Aorta (tissue), 5 donors: ENCODE results near the gene ITPK1. TPM values are rescaled to one million over a fixed set of nuclear protein-coding genes. Genes with fewer than 3 reads are reported as not detected.

ENCODE experiments used
- ATAC-seq: fragments of 200-7000 bp; cut with Tn5 transposase; one replicate; pipeline ENCODE4 v1.9.1; 2022; ENCODE audit warnings: moderate library complexity; ENCODE audit not compliant: low FRiP score
- DNase-seq, 2 donors: peaks; one replicate each; pipeline ENCODE4 v3.0.0-alpha.2; 2020
- H3K27ac ChIP-seq, 2 donors: one replicate each; pipeline ENCODE4 v1.5.1; 2013; ENCODE audit warnings: low read length in 2 of 2, mild to moderate bottlenecking in 2 of 2, moderate library complexity in 2 of 2, control low read depth in 1 of 2, inconsistent platforms in 1 of 2, low read depth in 1 of 2
- H3K27me3 ChIP-seq, 2 donors: one replicate each; pipeline ENCODE4 v1.6.1; 2013; ENCODE audit warnings: control low read depth in 1 of 2, low read length in 1 of 2, mild to moderate bottlenecking in 1 of 2, moderate library complexity in 1 of 2; ENCODE audit not compliant: insufficient read depth in 2 of 2, control insufficient read depth in 1 of 2
- H3K36me3 ChIP-seq, 2 donors: one replicate each; pipeline ENCODE4 v1.6.1; 2013; ENCODE audit warnings: control low read depth in 1 of 2, low read length in 1 of 2, mild to moderate bottlenecking in 1 of 2; ENCODE audit not compliant: insufficient read depth in 2 of 2, control insufficient read depth in 1 of 2
- H3K4me1 ChIP-seq, 2 donors: one replicate each; pipeline ENCODE4 v1.6.1; 2013; ENCODE audit warnings: low read length in 2 of 2, control low read depth in 1 of 2, mild to moderate bottlenecking in 1 of 2, moderate library complexity in 1 of 2; ENCODE audit not compliant: insufficient read depth in 2 of 2, control insufficient read depth in 1 of 2
- H3K4me3 ChIP-seq, 2 donors: one replicate each; pipeline ENCODE4 v1.5.1; 2013; ENCODE audit warnings: low read length in 2 of 2, control low read depth in 1 of 2, mild to moderate bottlenecking in 1 of 2
- H3K9me3 ChIP-seq: one replicate; pipeline ENCODE4 v1.6.1; 2013; ENCODE audit warnings: mild to moderate bottlenecking, low read length; ENCODE audit not compliant: control insufficient read depth
- WGBS, 2 donors: extraction: QIAGEN DNeasy Blood & Tissue Kit; methylation state at CpG; one replicate each; pipeline ENCODE4 v1.1.7; 2013; 5-methylcytosine and 5-hydroxymethylcytosine counted together
- intact Hi-C, 2 donors: fragments of 100-400 bp; cut with DNase I; formaldehyde crosslinking; loops; one replicate each; pipeline versions ENCODE4 v1.14.2 to v1.15.0; 2022
- polyA plus RNA-seq, 2 donors: library from polyadenylated mRNA; stranded (reverse); fragments of 200-250 nt; gene quantifications; one replicate each; pipeline ENCODE4 v1.2.3, GENCODE V29; 2013
- total RNA-seq, 2 donors: library from RNA; stranded (reverse); fragmentation: NEBNext Ultra II Directional; extraction: Animal tissue kit (Norgen Biotek cat#: 25700); gene quantifications; one replicate each; pipeline ENCODE4 v1.2.1, GENCODE V29; 2021
- donor health status: healthy with polysubstance abuse.
- donor health status: Bipolar disorder and iron deficiency.
- donor health status: DM: no; HTN: no; CAD: no.
- donor health status: DM: no; HTN: no; CAD: no.
- donor health status: DM: yes; HTN: yes; CAD: no.

ITPK1 gene
- total and polyA plus RNA-seq, 4 donors, result 39.7 to 69.5 (median 54.2) TPM

GRCh38 chr14:92990456-92991430, 125.0 kb downstream of the ITPK1 start:
- no peaks in the 10 kb centered on the region for H3K9me3 ChIP-seq
- ATAC-seq (no peak), DNase-seq (peak in 1 of 2 donors; percentile 57)
- no peak overlapping the region for H3K4me3 ChIP-seq
- no peaks in the 10 kb centered on the region for H3K36me3 ChIP-seq
- peaks cover 0 to 2% of the 10 kb centered on the region in 2 donors for H3K4me1 ChIP-seq
- WGBS, 2 donors, result 88 to 90% methylated on average over 22 of the region's 22 CpGs
- no peaks in the 10 kb centered on the region for H3K27me3 ChIP-seq
- intact Hi-C loops, result no loop called here
- H3K27ac ChIP-seq, result no peak overlapping the region

- no peak overlapping the region for H3K27ac ChIP-seq
- ATAC-seq, result no peak
- intact Hi-C loops, result no loop called here
- no peaks in the 10 kb centered on the region for H3K9me3 ChIP-seq
- no peaks in the 10 kb centered on the region for H3K27me3 ChIP-seq
- H3K4me1 ChIP-seq, result peaks cover 0 to 3% of the 10 kb centered on the region in 2 donors
- H3K4me3 ChIP-seq, result no peak overlapping the region
- DNase-seq, result peak in 1 of 2 donors; percentile 59
- 95 to 96% methylated on average over 14 of the region's 14 CpGs for WGBS, 2 donors
- no peaks in the 10 kb centered on the region for H3K36me3 ChIP-seq
Measured at GRCh38 chr14:92988786-92989755, 126.7 kb downstream of the ITPK1 start.

GRCh38 chr14:92987713-92988510, 127.8 kb downstream of the ITPK1 start:
- peaks cover 0 to 3% of the 10 kb centered on the region in 2 donors for H3K4me1 ChIP-seq
- intact Hi-C loops, result no loop called here
- 95% methylated on average over 25 of the region's 25 CpGs for WGBS, 2 donors
- peak in 1 of 2 donors; percentile 62 for DNase-seq
- H3K9me3 ChIP-seq, result no peaks in the 10 kb centered on the region
- ATAC-seq, result no peak
- H3K4me3 ChIP-seq, result no peak overlapping the region
- no peaks in the 10 kb centered on the region for H3K27me3 ChIP-seq
- no peaks in the 10 kb centered on the region for H3K36me3 ChIP-seq
- no peak overlapping the region for H3K27ac ChIP-seq

GRCh38 chr14:92987148-92987570, 128.6 kb downstream of the ITPK1 start:
- WGBS, 2 donors, result 75 to 77% methylated on average over 5 of the region's 5 CpGs
- Histone ChIP-seq H3K27ac (peak overlapping the region in 1 of 2 donors; percentile 83), H3K36me3 (no peaks in the 10 kb centered on the region), H3K4me1 (peaks cover 0 to 3% of the 10 kb centered on the region in 2 donors), H3K4me3 (no peak overlapping the region), H3K9me3 (no peaks in the 10 kb centered on the region), H3K27me3 (no peaks in the 10 kb centered on the region)
- no peak for ATAC-seq
- peak in 1 of 2 donors; percentile 66 for DNase-seq
- intact Hi-C loops, result no loop called here

GRCh38 chr14:92986254-92987147, 129.2 kb downstream of the ITPK1 start:
- no peaks in the 10 kb centered on the region for H3K36me3 ChIP-seq
- ATAC-seq, result peak; percentile 78
- peak overlapping the region; percentile 37 to 83 for H3K27ac ChIP-seq
- H3K4me1 ChIP-seq, result peaks cover 0 to 3% of the 10 kb centered on the region in 2 donors
- 36 to 39% methylated on average over 6 of the region's 6 CpGs for WGBS, 2 donors
- no peaks in the 10 kb centered on the region for H3K9me3 ChIP-seq
- no peak overlapping the region for H3K4me3 ChIP-seq
- H3K27me3 ChIP-seq, result no peaks in the 10 kb centered on the region
- intact Hi-C loops, result no loop called here
- peak; percentile 64 to 76 for DNase-seq

GRCh38 chr14:92985521-92985920, 130.2 kb downstream of the ITPK1 start:
- Histone ChIP-seq H3K27me3 (no peaks in the 10 kb centered on the region), H3K36me3 (no peaks in the 10 kb centered on the region), H3K4me3 (no peak overlapping the region), H3K27ac (peak overlapping the region in 1 of 2 donors; percentile 64), H3K9me3 (no peaks in the 10 kb centered on the region), H3K4me1 (peaks cover 0 to 3% of the 10 kb centered on the region in 2 donors)
- 92 to 95% methylated on average over 4 of the region's 4 CpGs for WGBS, 2 donors
- intact Hi-C loops, result no loop called here
- peak in 1 of 2 donors; percentile 31 for DNase-seq
- no peak for ATAC-seq

GRCh38 chr14:92984896-92985295, 130.8 kb downstream of the ITPK1 start:
- Histone ChIP-seq H3K27me3 (no peaks in the 10 kb centered on the region), H3K4me3 (no peak overlapping the region), H3K9me3 (no peaks in the 10 kb centered on the region), H3K4me1 (peaks cover 0 to 3% of the 10 kb centered on the region in 2 donors), H3K27ac (no peak overlapping the region), H3K36me3 (no peaks in the 10 kb centered on the region)
- no peak for ATAC-seq
- intact Hi-C loops, result no loop called here
- WGBS, 2 donors, result 85 to 88% methylated on average over 4 of the region's 4 CpGs
- peak in 1 of 2 donors; percentile 15 for DNase-seq
